Epithelial cell of proximal tubule (primary cell): ENCODE data around the gene MAP7D3. TPM values are rescaled to one million over a fixed set of nuclear protein-coding genes. Genes with fewer than 3 reads are reported as not detected.
"Not testable (repeated sequence)": the region's sequence is repeated elsewhere in the genome, so short reads cannot be mapped to it uniquely, and the experiment has no call there.

Source experiments
- DNase-seq: peaks from one replicate; pipeline ENCODE4 v3.0.0-alpha.2; 2011; ENCODE audit warnings: low read depth
- H3K4me3 ChIP-seq: 2 replicates; pipeline ENCODE4 v1.5.1; 2011; ENCODE audit warnings: low read depth, mild to moderate bottlenecking, low read length
- CTCF ChIP-seq: conservative IDR thresholded peaks from 2 replicates; pipeline ENCODE4 v1.5.1; 2012; ENCODE audit warnings: low read depth, mild to moderate bottlenecking, low read length
- total RNA-seq: library from RNA; depleted of rRNA; stranded (reverse); fragments of >200 nt; gene quantifications from 2 replicates; pipeline ENCODE4 v1.2.3, GENCODE V29; 2015

Gene MAP7D3
- total RNA-seq, 1 donor from 2014 or later, result 18.6 TPM

- TF ChIP-seq CTCF, result no peak
- no peak for DNase-seq
- H3K4me3 ChIP-seq, result no peak overlapping the region
Observed at GRCh38 chrX:136255541-136255940, 4.3 kb upstream of the MAP7D3 start.

GRCh38 chrX:136250191-136251040, 784 bp downstream of the MAP7D3 start:
- TF ChIP-seq CTCF, result no peak
- H3K4me3 ChIP-seq, result peak overlapping the region; percentile 70
- DNase-seq, result no peak

GRCh38 chrX:136246201-136246600, 5.0 kb downstream of the MAP7D3 start:
- DNase-seq, result no peak

GRCh38 chrX:136237849-136238248, 13.4 kb downstream of the MAP7D3 start:
- H3K4me3 ChIP-seq, DNase-seq: not testable (repeated sequence)

More at GRCh38 chrX:136246201-136246600, 5.0 kb downstream of the MAP7D3 start:
- H3K4me3 ChIP-seq, result no peak overlapping the region
- no peak for TF ChIP-seq CTCF

GRCh38 chrX:136237074-136237473, 14.1 kb downstream of the MAP7D3 start:
- TF ChIP-seq CTCF, result no peak
- H3K4me3 ChIP-seq, result no peak overlapping the region
- DNase-seq, result no peak

- no peak for DNase-seq
- no peak overlapping the region for H3K4me3 ChIP-seq
- no peak for TF ChIP-seq CTCF
Observed at GRCh38 chrX:136228839-136229207, 22.4 kb downstream of the MAP7D3 start.

- no peak for DNase-seq
Observed at GRCh38 chrX:136227948-136228838, 23.0 kb downstream of the MAP7D3 start.

More at GRCh38 chrX:136227948-136228838, 23.0 kb downstream of the MAP7D3 start:
- H3K4me3 ChIP-seq, result no peak overlapping the region
- TF ChIP-seq CTCF, result no peak
